Suprapubic skin (tissue), 3 donors: ENCODE measurements around the gene IL2RA.

ENCODE experiments used
- CTCF ChIP-seq, 2 donors: fragments of 200-600 bp in 1 of 2; fragments of 450-650 bp in 1 of 2; sonication (generic) in 1 of 2; IDR thresholded peaks; one replicate each; pipeline ENCODE4 v1.5.1; 2016 to 2019; ENCODE audit warnings: antibody characterized with exemption in 2 of 2, mild to moderate bottlenecking in 1 of 2, moderate library complexity in 1 of 2
- EP300 ChIP-seq: sonication (generic); formaldehyde crosslinking; IDR thresholded peaks from one replicate; pipeline ENCODE4 v1.6.1; 2017; ENCODE audit warnings: antibody characterized with exemption
- POLR2A ChIP-seq, 2 donors: fragments of 450-650 bp; IDR thresholded peaks; one replicate each; pipeline ENCODE4 v1.6.1; 2017; ENCODE audit warnings: antibody characterized with exemption in 2 of 2, mild to moderate bottlenecking in 2 of 2, moderate library complexity in 2 of 2

- no peak for TF ChIP-seq CTCF (IDR thresholded peaks at IDR 0.05)
- no peak for TF ChIP-seq POLR2A (IDR thresholded peaks at IDR 0.05)
- no peak for TF ChIP-seq EP300
Measured at GRCh38 chr10:6044060-6044459, 18.1 kb downstream of the IL2RA start.
